SH-SY5Y (cell line): ENCODE results near the gene RPP14.

Experiments used
- GATA2 ChIP-seq: IDR thresholded peaks from 2 replicates; pipeline ENCODE4 v1.6.1; 2011; ENCODE audit warnings: mild to moderate bottlenecking, low read depth, low read length
- GATA3 ChIP-seq: IDR thresholded peaks from 2 replicates; pipeline ENCODE4 v1.6.1; 2011; ENCODE audit warnings: low read depth, mild to moderate bottlenecking, low read length, moderate library complexity

DNA sequence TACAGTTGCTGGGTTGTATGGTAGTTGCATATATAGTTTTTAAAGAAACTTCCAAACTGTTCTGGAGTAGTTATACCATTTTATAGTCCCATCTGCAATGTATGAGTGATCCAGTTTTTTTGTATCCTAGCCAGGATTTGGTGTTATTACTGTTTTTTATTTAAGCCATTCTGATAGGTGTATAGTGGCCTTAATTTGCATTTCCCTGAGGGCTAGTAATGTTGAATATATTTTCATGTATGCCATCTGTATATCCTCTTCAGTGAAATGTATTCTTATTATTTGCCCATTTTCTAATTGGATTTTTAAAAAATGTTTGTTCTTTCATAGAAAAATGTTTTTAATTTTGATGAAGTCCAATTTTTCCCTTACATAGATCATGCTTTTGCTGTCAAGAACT is 55.8 kb downstream of the RPP14 start:
- TF ChIP-seq GATA2 = no peak
- no peak for TF ChIP-seq GATA3
